SK-N-SH (cell line): ENCODE measurements around the gene ROBO1. TPM values are rescaled to one million over a fixed set of nuclear protein-coding genes. Genes with fewer than 3 reads are reported as not detected.

Source experiments
- CTCF ChIA-PET: fragments of 300-600, 350-600 bp; formaldehyde crosslinking; extraction: SDS; loops from one replicate; lab custom pipeline; 2021; lab: Yijun Ruan, JAX
- POLR2A ChIA-PET: fragments of 350-600 bp; sonication (Branson Sonifier 250); formaldehyde crosslinking; extraction: SDS; loops from one replicate; lab custom pipeline; 2020; ENCODE audit warnings: antibody characterized with exemption, inconsistent platforms; lab: Yijun Ruan, JAX
- DNase-seq: peaks from one replicate; pipeline ENCODE4 v3.0.0; 2012
- H2AFZ ChIP-seq: fragments of 200-600 bp; sonication (generic); 2 replicates; pipeline ENCODE4 v1.8.1; 2016; ENCODE audit warnings: antibody characterized with exemption, mild to moderate bottlenecking, low read depth
- H3F3A ChIP-seq: fragments of 200-600 bp; sonication (generic); replicated peaks from 2 replicates; pipeline ENCODE3; 2016; ENCODE audit warnings: antibody characterized with exemption, mild to moderate bottlenecking; ENCODE audit not compliant: insufficient read depth
- H3K27ac ChIP-seq, 2 experiments: fragments of 200-500 bp in 1 of 2; fragments of 200-600 bp in 1 of 2; sonication (Bioruptor generic) in 1 of 2; sonication (generic), shearing (Covaris generic) in 1 of 2; 2 replicates each; pipeline versions ENCODE4 v1.5.1 to v1.6.1; 2014 to 2016; ENCODE audit warnings: low read depth in 2 of 2, inconsistent platforms in 1 of 2, low read length in 1 of 2, mild to moderate bottlenecking in 1 of 2, mixed read lengths in 1 of 2
- H3K27me3 ChIP-seq: fragments of 200-600 bp; sonication (generic), shearing (Covaris generic); 2 replicates; pipeline ENCODE4 v1.6.1; 2016; ENCODE audit warnings: mixed run types; ENCODE audit not compliant: insufficient read depth
- H3K36me3 ChIP-seq, 2 experiments: fragments of 200-500 bp in 1 of 2; fragments of 200-600 bp in 1 of 2; sonication (Bioruptor generic) in 1 of 2; sonication (generic) in 1 of 2; replicated peaks in 1 of 2; 2 replicates each; pipeline versions ENCODE3 to v1.5.1; 2014 to 2016; ENCODE audit warnings: low read length in 1 of 2, mild to moderate bottlenecking in 1 of 2; ENCODE audit not compliant: insufficient read depth in 2 of 2, control insufficient read depth in 1 of 2
- H3K4me1 ChIP-seq, 2 experiments: fragments of 200-500 bp in 1 of 2; fragments of 200-600 bp in 1 of 2; sonication (Bioruptor generic) in 1 of 2; sonication (generic), shearing (Covaris generic) in 1 of 2; 2 replicates each; pipeline versions ENCODE4 v1.5.1 to v1.6.1; 2014 to 2016; ENCODE audit warnings: low read depth in 1 of 2, low read length in 1 of 2, mixed run types in 1 of 2; ENCODE audit not compliant: insufficient read depth in 2 of 2, control insufficient read depth in 1 of 2
- H3K4me2 ChIP-seq: fragments of 200-600 bp; sonication (generic), shearing (Covaris generic); 2 replicates; pipeline ENCODE4 v1.6.1; 2017; ENCODE audit warnings: mixed run types
- H3K4me3 ChIP-seq, 2 experiments: fragments of 200-500 bp in 1 of 2; fragments of 200-600 bp in 1 of 2; sonication (Bioruptor generic) in 1 of 2; sonication (generic), shearing (Covaris generic) in 1 of 2; 2 replicates each; pipeline versions ENCODE4 v1.5.1 to v1.8.1; 2014 to 2016; ENCODE audit warnings: low read depth in 2 of 2, inconsistent platforms in 1 of 2, low read length in 1 of 2, mild to moderate bottlenecking in 1 of 2, mixed read lengths in 1 of 2, moderate library complexity in 1 of 2
- H3K79me2 ChIP-seq: fragments of 200-600 bp; sonication (generic); 2 replicates; pipeline ENCODE4 v1.8.1; 2017; ENCODE audit warnings: mild to moderate bottlenecking; ENCODE audit not compliant: insufficient read depth
- H3K9ac ChIP-seq: fragments of 200-600 bp; sonication (generic); 2 replicates; pipeline ENCODE4 v1.6.1; 2017; ENCODE audit warnings: mixed run types
- H3K9me2 ChIP-seq: fragments of 200-600 bp; sonication (generic); 2 replicates; pipeline ENCODE4 v1.6.1; 2017; ENCODE audit warnings: mixed run types
- H3K9me3 ChIP-seq: fragments of 200-600 bp; sonication (generic); 2 replicates; pipeline ENCODE4 v1.6.1; 2017; ENCODE audit warnings: mixed run types, mild to moderate bottlenecking, moderate library complexity
- H4K20me1 ChIP-seq: fragments of 200-600 bp; sonication (generic); 2 replicates; pipeline ENCODE4 v1.6.1; 2017; ENCODE audit warnings: mild to moderate bottlenecking, mixed run types; ENCODE audit not compliant: insufficient read depth
- CHD2 ChIP-seq: fragments of 150-350 bp; IDR thresholded peaks from 2 replicates; pipeline ENCODE4 v1.6.1; 2018; ENCODE audit warnings: low read length; ENCODE audit not compliant: partially characterized antibody
- EZH2phosphoT487 ChIP-seq: fragments of 200-600 bp; sonication (generic); IDR thresholded peaks from 2 replicates; pipeline ENCODE4 v1.6.1; 2017; ENCODE audit warnings: low read depth, mixed run types, mild to moderate bottlenecking, antibody characterized with exemption, moderate library complexity, borderline replicate concordance
- FOSL2 ChIP-seq: IDR thresholded peaks from 2 replicates; pipeline ENCODE4 v1.4.0; 2012; ENCODE audit warnings: low read depth, mild to moderate bottlenecking, moderate library complexity, borderline replicate concordance
- FOXJ3 ChIP-seq: sonication (generic); formaldehyde crosslinking; IDR thresholded peaks from 2 replicates; pipeline ENCODE4 v1.5.1; 2020; ENCODE audit warnings: mild to moderate bottlenecking, missing genetic modification reagents
- GABPA ChIP-seq: IDR thresholded peaks from 2 replicates; pipeline ENCODE4 v1.4.0; 2012; ENCODE audit warnings: low read depth, mild to moderate bottlenecking
- JUND ChIP-seq: IDR thresholded peaks from 2 replicates; pipeline ENCODE4 v1.4.0; 2012
- MEF2A ChIP-seq: IDR thresholded peaks from 2 replicates; pipeline ENCODE4 v1.4.0; 2012; ENCODE audit warnings: low read depth, borderline replicate concordance
- MXI1 ChIP-seq: IDR thresholded peaks from 2 replicates; pipeline ENCODE4 v1.6.1; 2012; ENCODE audit warnings: mild to moderate bottlenecking, low read depth, low read length, improper control_type of control experiment
- NFIC ChIP-seq: IDR thresholded peaks from 2 replicates; pipeline ENCODE4 v1.4.0; 2012; ENCODE audit warnings: borderline replicate concordance
- RFX5 ChIP-seq: IDR thresholded peaks from 2 replicates; pipeline ENCODE4 v1.6.1; 2012; ENCODE audit warnings: mild to moderate bottlenecking, improper control_type of control experiment, low read length
- RXRA ChIP-seq: IDR thresholded peaks from 2 replicates; pipeline ENCODE4 v1.4.0; 2012; ENCODE audit warnings: low read depth, mild to moderate bottlenecking, borderline replicate concordance
- SMC3 ChIP-seq: IDR thresholded peaks from 2 replicates; pipeline ENCODE4 v1.6.1; 2012; ENCODE audit warnings: low read depth, low read length, improper control_type of control experiment
- TAF1 ChIP-seq: IDR thresholded peaks from 2 replicates; pipeline ENCODE4 v1.6.1; 2012; ENCODE audit warnings: low read depth, mild to moderate bottlenecking, low read length, moderate library complexity, borderline replicate concordance
- TCF12 ChIP-seq: IDR thresholded peaks from 2 replicates; pipeline ENCODE4 v1.4.0; 2012
- WGBS: methylation state at CpG from one replicate; pipeline ENCODE4 v1.1.6; 2017; ENCODE audit warnings: low lambda C conversion rate; 5-methylcytosine and 5-hydroxymethylcytosine counted together
- polyA plus RNA-seq, 3 experiments: library from polyadenylated mRNA; depleted of rRNA; stranded (reverse); fragments of >200 nt; gene quantifications; 2 replicates each; pipeline ENCODE4 v1.2.3, GENCODE V29; 2012
- TF ChIP-seq, protein P1 (sequence below): fragments of 150-350 bp; IDR thresholded peaks from 2 replicates; pipeline ENCODE4 v1.6.1; 2016; ENCODE audit warnings: mild to moderate bottlenecking, low read depth, low read length
- TF ChIP-seq, protein P2 (sequence below): IDR thresholded peaks from 2 replicates; pipeline ENCODE4 v1.4.0; 2012; ENCODE audit warnings: low read depth, borderline replicate concordance
- TF ChIP-seq, protein P3 (sequence below): fragments of 150-350 bp; IDR thresholded peaks from 2 replicates; pipeline ENCODE4 v1.6.1; 2017; ENCODE audit warnings: antibody characterized with exemption, low read length, low read depth, borderline replicate concordance

The ROBO1 gene
- polyA plus RNA-seq, 1 of the 3 experiments (the other 2 are of a cell fraction): 22.7 TPM

DNA sequence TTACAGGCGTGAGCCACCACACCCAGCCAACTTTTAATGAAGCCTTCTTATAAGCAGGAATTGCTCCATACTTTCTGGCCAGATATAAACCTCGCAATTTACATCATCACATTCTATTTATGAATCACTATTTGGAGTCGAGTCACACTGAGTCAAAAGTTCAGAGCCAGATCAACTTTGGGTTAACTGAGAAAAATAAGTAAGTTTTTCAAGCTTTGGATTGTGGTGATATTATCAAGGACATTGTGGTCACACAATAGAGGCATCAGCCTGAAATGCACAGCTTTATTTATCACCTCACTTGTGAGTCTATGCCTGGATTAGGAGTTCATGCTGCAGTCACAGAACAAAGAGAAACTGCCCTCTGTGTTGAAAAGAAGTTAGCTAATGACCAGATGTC lies 1163.5 kb downstream of the ROBO1 start:
- Histone ChIP-seq H3K4me2 (no peak overlapping the region), H4K20me1 (no peaks in the 10 kb centered on the region), H3K4me1 (no peaks in the 10 kb centered on the region; a peak in 1 of 4 replicates), H3K79me2 (no peaks in the 10 kb centered on the region), H3K9me2 (no peaks in the 10 kb centered on the region), H3K9ac (no peak overlapping the region), H3K36me3 (peaks cover 9 to 11% of the 10 kb centered on the region in 2 experiments), H3K27me3 (no peaks in the 10 kb centered on the region), H3K27ac (peak overlapping the region in 1 of 2 experiments; percentile 1; a peak in 1 of 4 replicates), H3K9me3 (no peaks in the 10 kb centered on the region), H3F3A (peaks cover 5% of the 10 kb centered on the region), H3K4me3 (no peak overlapping the region), H2AFZ (no peak overlapping the region)
- no peak for DNase-seq
- ChIA-PET CTCF (interaction anchor here (1.0 kb wide), 1 partner anchor 41 kb away, joined by 3 read pairs; no protein-coding TSS in a partner anchor), POLR2A (no interaction called here)
- TF ChIP-seq FOSL2 (peak; percentile 56; the same call in 1 of the 2 replicates), TCF12 (peak; percentile 12; the same call in 1 of the 2 replicates), MEF2A (peak; percentile 20; the same call in 1 of the 2 replicates), NFIC (no peak), RFX5 (no peak), RXRA (peak; percentile 93), GABPA (no peak)
- WGBS: 65% methylated on average over 3 of the region's 3 CpGs

DNA sequence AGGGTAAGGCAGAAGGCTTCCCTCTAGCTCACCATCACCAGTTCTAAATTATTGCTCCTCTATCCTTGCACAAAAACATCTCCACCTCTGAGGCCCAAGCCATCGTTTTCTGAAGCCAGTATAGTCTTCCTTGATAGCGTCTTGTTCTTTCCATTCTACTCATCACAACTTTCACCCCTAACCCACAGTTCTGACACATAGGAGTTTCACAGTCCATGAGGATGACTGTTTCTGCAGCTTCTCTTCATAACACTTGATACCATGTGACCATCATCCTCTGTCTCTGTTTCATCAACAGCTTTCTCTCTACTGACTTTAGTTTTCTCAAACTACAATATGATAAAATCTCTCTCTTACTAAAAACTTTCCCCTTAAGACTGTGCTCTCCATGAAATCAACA lies 1166.5 kb downstream of the ROBO1 start:
- Histone ChIP-seq H3K4me3 (no peak overlapping the region), H4K20me1 (no peaks in the 10 kb centered on the region), H3K9ac (no peak overlapping the region), H3K27ac (no peak overlapping the region), H3K36me3 (peaks cover 4 to 19% of the 10 kb centered on the region in 2 experiments), H2AFZ (no peak overlapping the region), H3K79me2 (no peaks in the 10 kb centered on the region), H3F3A (peaks cover 5% of the 10 kb centered on the region), H3K9me3 (no peaks in the 10 kb centered on the region), H3K4me1 (no peaks in the 10 kb centered on the region; a peak in 1 of 4 replicates), H3K9me2 (no peaks in the 10 kb centered on the region), H3K27me3 (no peaks in the 10 kb centered on the region), H3K4me2 (no peak overlapping the region)
- 86% methylated on average over 2 of the region's 2 CpGs for WGBS
- DNase-seq: no peak
- ChIA-PET CTCF (interaction anchor here (0.6 kb wide), 1 partner anchor 27 kb away, joined by 4 read pairs; no protein-coding TSS in a partner anchor), POLR2A (no interaction called here)
- TF ChIP-seq RXRA (no peak), TAF1 (no peak), TCF12 (no peak), RFX5 (no peak), MXI1 (no peak), GABPA (no peak), EZH2phosphoT487 (no peak), CHD2 (no peak), SMC3 (no peak), JUND (no peak), FOXJ3 (no peak)
- TF ChIP-seq, protein P1, sequence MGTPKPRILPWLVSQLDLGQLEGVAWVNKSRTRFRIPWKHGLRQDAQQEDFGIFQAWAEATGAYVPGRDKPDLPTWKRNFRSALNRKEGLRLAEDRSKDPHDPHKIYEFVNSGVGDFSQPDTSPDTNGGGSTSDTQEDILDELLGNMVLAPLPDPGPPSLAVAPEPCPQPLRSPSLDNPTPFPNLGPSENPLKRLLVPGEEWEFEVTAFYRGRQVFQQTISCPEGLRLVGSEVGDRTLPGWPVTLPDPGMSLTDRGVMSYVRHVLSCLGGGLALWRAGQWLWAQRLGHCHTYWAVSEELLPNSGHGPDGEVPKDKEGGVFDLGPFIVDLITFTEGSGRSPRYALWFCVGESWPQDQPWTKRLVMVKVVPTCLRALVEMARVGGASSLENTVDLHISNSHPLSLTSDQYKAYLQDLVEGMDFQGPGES: no peak
- TF ChIP-seq, protein P2, sequence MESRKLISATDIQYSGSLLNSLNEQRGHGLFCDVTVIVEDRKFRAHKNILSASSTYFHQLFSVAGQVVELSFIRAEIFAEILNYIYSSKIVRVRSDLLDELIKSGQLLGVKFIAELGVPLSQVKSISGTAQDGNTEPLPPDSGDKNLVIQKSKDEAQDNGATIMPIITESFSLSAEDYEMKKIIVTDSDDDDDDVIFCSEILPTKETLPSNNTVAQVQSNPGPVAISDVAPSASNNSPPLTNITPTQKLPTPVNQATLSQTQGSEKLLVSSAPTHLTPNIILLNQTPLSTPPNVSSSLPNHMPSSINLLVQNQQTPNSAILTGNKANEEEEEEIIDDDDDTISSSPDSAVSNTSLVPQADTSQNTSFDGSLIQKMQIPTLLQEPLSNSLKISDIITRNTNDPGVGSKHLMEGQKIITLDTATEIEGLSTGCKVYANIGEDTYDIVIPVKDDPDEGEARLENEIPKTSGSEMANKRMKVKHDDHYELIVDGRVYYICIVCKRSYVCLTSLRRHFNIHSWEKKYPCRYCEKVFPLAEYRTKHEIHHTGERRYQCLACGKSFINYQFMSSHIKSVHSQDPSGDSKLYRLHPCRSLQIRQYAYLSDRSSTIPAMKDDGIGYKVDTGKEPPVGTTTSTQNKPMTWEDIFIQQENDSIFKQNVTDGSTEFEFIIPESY: no peak
- TF ChIP-seq, protein P3, sequence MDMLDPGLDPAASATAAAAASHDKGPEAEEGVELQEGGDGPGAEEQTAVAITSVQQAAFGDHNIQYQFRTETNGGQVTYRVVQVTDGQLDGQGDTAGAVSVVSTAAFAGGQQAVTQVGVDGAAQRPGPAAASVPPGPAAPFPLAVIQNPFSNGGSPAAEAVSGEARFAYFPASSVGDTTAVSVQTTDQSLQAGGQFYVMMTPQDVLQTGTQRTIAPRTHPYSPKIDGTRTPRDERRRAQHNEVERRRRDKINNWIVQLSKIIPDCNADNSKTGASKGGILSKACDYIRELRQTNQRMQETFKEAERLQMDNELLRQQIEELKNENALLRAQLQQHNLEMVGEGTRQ: no peak
